Measurements from ENCODE around the gene MAP3K7CL. TPM values are rescaled to one million over a fixed set of nuclear protein-coding genes. Genes with fewer than 3 reads are reported as not detected.

The MAP3K7CL gene
- total RNA-seq, 4 donors from 2014 or later: 4.9 to 13.3 (median 6.8) TPM

- no peak for TF ChIP-seq CTCF (IDR thresholded peaks at IDR 0.05; ENCODE audit: low read depth)
Observed at GRCh38 chr21:29194847-29195246, 64.4 kb downstream of the MAP3K7CL start.

GRCh38 chr21:29195981-29196669 lies 65.7 kb downstream of the MAP3K7CL start:
- no peak for TF ChIP-seq CTCF (IDR thresholded peaks at IDR 0.05; ENCODE audit: low read depth)

- no peak for TF ChIP-seq CTCF (IDR thresholded peaks at IDR 0.05; ENCODE audit: low read depth)
Observed at GRCh38 chr21:29196670-29197191, 66.3 kb downstream of the MAP3K7CL start.

- no peak for TF ChIP-seq CTCF (IDR thresholded peaks at IDR 0.05; ENCODE audit: low read depth)
Observed at GRCh38 chr21:29201186-29201585, 70.7 kb downstream of the MAP3K7CL start.

GRCh38 chr21:29205009-29205408 lies 74.6 kb downstream of the MAP3K7CL start:
- no peak for TF ChIP-seq CTCF (IDR thresholded peaks at IDR 0.05; ENCODE audit: low read depth)

GRCh38 chr21:29205988-29206387 lies 75.5 kb downstream of the MAP3K7CL start:
- TF ChIP-seq CTCF (IDR thresholded peaks at IDR 0.05; ENCODE audit: low read depth): no peak

- no peak for TF ChIP-seq CTCF (IDR thresholded peaks at IDR 0.05; ENCODE audit: low read depth)
Observed at GRCh38 chr21:29206445-29206844, 76.0 kb downstream of the MAP3K7CL start.
